ENCODE data around the gene TM7SF3. TPM values are rescaled to one million over a fixed set of nuclear protein-coding genes. Genes with fewer than 3 reads are reported as not detected.
A peak's percentile ranks its signal among the peaks of the same experiment; 100 is the strongest.

The TM7SF3 gene
- total and polyA plus RNA-seq, 2 donors (not counting 1 experiment from before 2014, with no cell fraction given): 85.3 to 156 TPM

- H3K9ac ChIP-seq (ENCODE audit: insufficient read depth, low read length): no peak overlapping the region
- no peaks in the 10 kb centered on the region for H3K27me3 ChIP-seq (ENCODE audit: control insufficient read depth, insufficient read depth, low read length)
- H2AFZ ChIP-seq (ENCODE audit: low read length): no peak overlapping the region
- peak overlapping the region; percentile 88 for H3K4me2 ChIP-seq (ENCODE audit: extremely low read depth, insufficient read depth, low read length)
- peaks cover 54% of the 10 kb centered on the region for H3K79me2 ChIP-seq (ENCODE audit: control insufficient read depth, insufficient read depth, low read length)
- TF ChIP-seq, protein P1, sequence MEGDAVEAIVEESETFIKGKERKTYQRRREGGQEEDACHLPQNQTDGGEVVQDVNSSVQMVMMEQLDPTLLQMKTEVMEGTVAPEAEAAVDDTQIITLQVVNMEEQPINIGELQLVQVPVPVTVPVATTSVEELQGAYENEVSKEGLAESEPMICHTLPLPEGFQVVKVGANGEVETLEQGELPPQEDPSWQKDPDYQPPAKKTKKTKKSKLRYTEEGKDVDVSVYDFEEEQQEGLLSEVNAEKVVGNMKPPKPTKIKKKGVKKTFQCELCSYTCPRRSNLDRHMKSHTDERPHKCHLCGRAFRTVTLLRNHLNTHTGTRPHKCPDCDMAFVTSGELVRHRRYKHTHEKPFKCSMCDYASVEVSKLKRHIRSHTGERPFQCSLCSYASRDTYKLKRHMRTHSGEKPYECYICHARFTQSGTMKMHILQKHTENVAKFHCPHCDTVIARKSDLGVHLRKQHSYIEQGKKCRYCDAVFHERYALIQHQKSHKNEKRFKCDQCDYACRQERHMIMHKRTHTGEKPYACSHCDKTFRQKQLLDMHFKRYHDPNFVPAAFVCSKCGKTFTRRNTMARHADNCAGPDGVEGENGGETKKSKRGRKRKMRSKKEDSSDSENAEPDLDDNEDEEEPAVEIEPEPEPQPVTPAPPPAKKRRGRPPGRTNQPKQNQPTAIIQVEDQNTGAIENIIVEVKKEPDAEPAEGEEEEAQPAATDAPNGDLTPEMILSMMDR (conservative IDR thresholded peaks at IDR 0.05 in 1 of 2, IDR thresholded peaks at IDR 0.05 in 1 of 2; ENCODE audit: low read depth in 1 of 2, low read length in 2 of 2): no peak
- no peak for TF ChIP-seq EZH2 (IDR thresholded peaks at IDR 0.05; ENCODE audit: low read length, missing control alignments)
- no peak overlapping the region for H3K27ac ChIP-seq (ENCODE audit: insufficient read depth, low read length)
- peak in 1 of 2 donors; percentile 6 for DNase-seq (ENCODE audit: low read depth in 2 of 2)
- H4K20me1 ChIP-seq (ENCODE audit: control insufficient read depth, extremely low read depth, insufficient read depth, low read length): no peaks in the 10 kb centered on the region
- no peaks in the 10 kb centered on the region for H3K4me1 ChIP-seq (ENCODE audit: control insufficient read depth, extremely low read depth, insufficient read depth, low read length)
- H3K36me3 ChIP-seq (ENCODE audit: control insufficient read depth, insufficient read depth, low read length): no peaks in the 10 kb centered on the region
- no peaks in the 10 kb centered on the region for H3K9me3 ChIP-seq (ENCODE audit: control insufficient read depth, insufficient read depth, low read depth, low read length)
- H3K4me3 ChIP-seq (replicated peaks in 1 of 4; ENCODE audit: control extremely low read depth in 1 of 4, insufficient read depth in 1 of 4, low read depth in 3 of 4, low read length in 4 of 4): peak overlapping the region in 3 of 4 experiments; percentile 88 to 100 (median 98)
Observed at GRCh38 chr12:26935636-26936378, 78.4 kb downstream of the TM7SF3 start.

GRCh38 chr12:26929590-26929989, 84.6 kb downstream of the TM7SF3 start:
- no peak for TF ChIP-seq EZH2 (IDR thresholded peaks at IDR 0.05; ENCODE audit: low read length, missing control alignments)
- TF ChIP-seq, protein P1 (conservative IDR thresholded peaks at IDR 0.05 in 1 of 2, IDR thresholded peaks at IDR 0.05 in 1 of 2; ENCODE audit: low read depth in 1 of 2, low read length in 2 of 2): no peak
- Histone ChIP-seq H2AFZ (ENCODE audit: low read length) (no peak overlapping the region), H3K9ac (ENCODE audit: insufficient read depth, low read length) (no peak overlapping the region), H3K36me3 (ENCODE audit: control insufficient read depth, insufficient read depth, low read length) (no peaks in the 10 kb centered on the region), H3K27me3 (ENCODE audit: control insufficient read depth, insufficient read depth, low read length) (no peaks in the 10 kb centered on the region), H3K79me2 (ENCODE audit: control insufficient read depth, insufficient read depth, low read length) (peaks cover 3% of the 10 kb centered on the region), H3K4me3 (replicated peaks in 1 of 4; ENCODE audit: control extremely low read depth in 1 of 4, insufficient read depth in 1 of 4, low read depth in 3 of 4, low read length in 4 of 4) (no peak overlapping the region), H3K4me2 (ENCODE audit: extremely low read depth, insufficient read depth, low read length) (no peak overlapping the region), H3K27ac (ENCODE audit: insufficient read depth, low read length) (no peak overlapping the region), H4K20me1 (ENCODE audit: control insufficient read depth, extremely low read depth, insufficient read depth, low read length) (no peaks in the 10 kb centered on the region), H3K9me3 (ENCODE audit: control insufficient read depth, insufficient read depth, low read depth, low read length) (no peaks in the 10 kb centered on the region), H3K4me1 (ENCODE audit: control insufficient read depth, extremely low read depth, insufficient read depth, low read length) (no peaks in the 10 kb centered on the region)
- DNase-seq (ENCODE audit: low read depth in 2 of 2): no peak

GRCh38 chr12:26928661-26929060, 85.5 kb downstream of the TM7SF3 start:
- H3K36me3 ChIP-seq (ENCODE audit: control insufficient read depth, insufficient read depth, low read length): no peaks in the 10 kb centered on the region

More at GRCh38 chr12:26928661-26929060, 85.5 kb downstream of the TM7SF3 start:
- no peak for TF ChIP-seq EZH2 (IDR thresholded peaks at IDR 0.05; ENCODE audit: low read length, missing control alignments)
- TF ChIP-seq, protein P1 (conservative IDR thresholded peaks at IDR 0.05 in 1 of 2, IDR thresholded peaks at IDR 0.05 in 1 of 2; ENCODE audit: low read depth in 1 of 2, low read length in 2 of 2): no peak
- H4K20me1 ChIP-seq (ENCODE audit: control insufficient read depth, extremely low read depth, insufficient read depth, low read length): no peaks in the 10 kb centered on the region
- no peak overlapping the region for H3K9ac ChIP-seq (ENCODE audit: insufficient read depth, low read length)
- H3K27ac ChIP-seq (ENCODE audit: insufficient read depth, low read length): no peak overlapping the region
- no peak for DNase-seq (ENCODE audit: low read depth in 2 of 2)
- no peaks in the 10 kb centered on the region for H3K9me3 ChIP-seq (ENCODE audit: control insufficient read depth, insufficient read depth, low read depth, low read length)
- H3K4me2 ChIP-seq (ENCODE audit: extremely low read depth, insufficient read depth, low read length): no peak overlapping the region
- no peaks in the 10 kb centered on the region for H3K4me1 ChIP-seq (ENCODE audit: control insufficient read depth, extremely low read depth, insufficient read depth, low read length)
- H3K79me2 ChIP-seq (ENCODE audit: control insufficient read depth, insufficient read depth, low read length): peaks cover 2% of the 10 kb centered on the region
- no peak overlapping the region for H2AFZ ChIP-seq (ENCODE audit: low read length)
- no peaks in the 10 kb centered on the region for H3K27me3 ChIP-seq (ENCODE audit: control insufficient read depth, insufficient read depth, low read length)
- H3K4me3 ChIP-seq (replicated peaks in 1 of 4; ENCODE audit: control extremely low read depth in 1 of 4, insufficient read depth in 1 of 4, low read depth in 3 of 4, low read length in 4 of 4): no peak overlapping the region

Other genes starting within 250 kb of the TM7SF3 start
- gene ITPR2, start 181.2 kb downstream of the TM7SF3 start, total RNA-seq: 13.6 and 24.6 TPM in 2 replicates
- 3.6 and 5.1 TPM in 2 replicates for gene ITPR2, start 181.2 kb downstream of the TM7SF3 start, polyA plus RNA-seq
- 33.0 and 34.9 TPM in 2 replicates for gene INTS13, start 76.4 kb downstream of the TM7SF3 start, total RNA-seq
- gene INTS13, start 76.4 kb downstream of the TM7SF3 start, polyA plus RNA-seq: 28.0 and 29.2 TPM in 2 replicates
- 51.1 and 60.8 TPM in 2 replicates for gene FGFR1OP2, start 75.9 kb downstream of the TM7SF3 start, total RNA-seq
- gene FGFR1OP2, start 75.9 kb downstream of the TM7SF3 start, polyA plus RNA-seq: 31.2 and 36.4 TPM in 2 replicates
- 39.0 and 52.5 TPM in 2 replicates for gene MED21, start 8.2 kb upstream of the TM7SF3 start, total RNA-seq
- 45.5 and 49.9 TPM in 2 replicates for gene MED21, start 8.2 kb upstream of the TM7SF3 start, polyA plus RNA-seq
- gene C12orf71, start 68.2 kb upstream of the TM7SF3 start, total RNA-seq: not detected in 2 replicates
- gene C12orf71, start 68.2 kb upstream of the TM7SF3 start, polyA plus RNA-seq: not detected in 2 replicates
- gene STK38L, start 229.9 kb upstream of the TM7SF3 start, total RNA-seq: 16.5 and 18.0 TPM in 2 replicates
- gene STK38L, start 229.9 kb upstream of the TM7SF3 start, polyA plus RNA-seq: 8.9 and 19.9 TPM in 2 replicates

Measured in fibroblast of lung (primary cell).